Ishikawa (cell line): Measurements from ENCODE around the gene NEK10.

Source experiments
- CEBPB ChIP-seq: IDR thresholded peaks from 2 replicates; pipeline ENCODE4 v1.6.1; 2012
- EP300 ChIP-seq: IDR thresholded peaks from 2 replicates; pipeline ENCODE4 v1.6.1; 2012; ENCODE audit warnings: borderline replicate concordance
- FOXM1 ChIP-seq: IDR thresholded peaks from 2 replicates; pipeline ENCODE4 v1.6.1; 2012; ENCODE audit warnings: low read depth, borderline replicate concordance
- MAX ChIP-seq: IDR thresholded peaks from 2 replicates; pipeline ENCODE4 v1.6.1; 2012
- RAD21 ChIP-seq: IDR thresholded peaks from 2 replicates; pipeline ENCODE4 v1.6.1; 2012; ENCODE audit warnings: low read depth
- REST ChIP-seq: IDR thresholded peaks from 2 replicates; pipeline ENCODE4 v1.6.1; 2012; ENCODE audit warnings: low read depth, mild to moderate bottlenecking
- TAF1 ChIP-seq: IDR thresholded peaks from 2 replicates; pipeline ENCODE4 v1.6.1; 2012; ENCODE audit warnings: low read depth, mild to moderate bottlenecking
- TCF12 ChIP-seq: IDR thresholded peaks from 2 replicates; pipeline ENCODE4 v1.6.1; 2012; ENCODE audit warnings: low read depth
- TEAD4 ChIP-seq: IDR thresholded peaks from 2 replicates; pipeline ENCODE4 v1.6.1; 2012
- USF1 ChIP-seq: IDR thresholded peaks from 2 replicates; pipeline ENCODE4 v1.6.1; 2012
- YY1 ChIP-seq: IDR thresholded peaks from 2 replicates; pipeline ENCODE4 v1.6.1; 2012; ENCODE audit warnings: low read depth

GRCh38 chr3:27335571-27335970 is 33.6 kb downstream of the NEK10 start:
- no peak for TF ChIP-seq MAX
- no peak for TF ChIP-seq REST
- no peak for TF ChIP-seq USF1
- no peak for TF ChIP-seq FOXM1
- TF ChIP-seq TEAD4 = no peak
- TF ChIP-seq EP300 = no peak
- TF ChIP-seq TCF12 = no peak
- TF ChIP-seq TAF1 = no peak
- TF ChIP-seq RAD21 = no peak
- no peak for TF ChIP-seq CEBPB
- TF ChIP-seq YY1 = no peak
